Measurements from ENCODE around the gene PIEZO1. TPM values are rescaled to one million over a fixed set of nuclear protein-coding genes. Genes with fewer than 3 reads are reported as not detected.
A peak's percentile ranks its signal among the peaks of the same experiment; 100 is the strongest.

PIEZO1 gene
- total RNA-seq, 1 experiment from 2014 or later = 391 TPM

DNA sequence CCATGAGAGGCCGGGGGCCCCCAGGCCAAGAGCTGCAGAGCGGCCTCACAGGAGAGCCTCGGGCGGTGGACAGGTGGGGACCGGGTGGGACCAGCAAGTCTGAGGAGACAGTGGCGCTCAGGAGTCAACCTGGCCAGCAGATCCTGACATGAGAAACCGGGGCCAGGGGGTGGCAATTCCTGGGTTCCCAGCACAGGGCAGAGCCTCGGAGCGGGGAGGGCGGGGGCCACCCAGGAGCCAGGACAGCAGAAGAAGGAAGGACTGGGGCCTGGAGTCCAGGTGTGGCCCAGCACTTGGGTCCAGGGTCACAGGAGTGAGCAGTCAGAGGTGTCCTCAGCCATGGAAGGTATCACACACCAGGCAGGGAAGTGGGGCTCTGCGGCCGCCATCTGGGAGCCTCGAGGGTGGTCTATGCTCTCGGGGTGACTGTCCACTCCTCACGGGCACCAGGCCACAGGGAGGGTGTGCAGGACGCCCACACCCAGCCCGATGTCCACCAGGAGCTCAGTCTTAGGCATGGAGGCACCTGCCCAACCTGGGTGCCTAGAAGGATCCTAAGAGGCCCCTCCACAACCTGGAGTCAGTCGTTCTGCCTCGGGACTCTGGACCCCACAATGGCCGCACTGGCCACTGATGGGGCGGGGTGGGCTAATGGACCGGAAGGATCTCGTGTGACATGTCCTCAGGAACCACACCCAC lies 29.1 kb downstream of the PIEZO1 start:
- Histone ChIP-seq H3K4me1 (replicated peaks; ENCODE audit: insufficient read depth) (peaks cover 68% of the 10 kb centered on the region), H2AFZ (no peak overlapping the region), H3K27ac (peak overlapping the region; percentile 57), H3K4me3 (peak overlapping the region; percentile 19; the same call in 1 of the 2 replicates), H3K9me3 (ENCODE audit: insufficient read depth, low read depth) (no peaks in the 10 kb centered on the region), H3K79me2 (ENCODE audit: low read depth) (peaks cover 73% of the 10 kb centered on the region), H3K36me3 (ENCODE audit: low read depth) (peaks cover 8% of the 10 kb centered on the region; the same call in 1 of the 2 replicates), H3K9me2 (ENCODE audit: insufficient read depth) (no peaks in the 10 kb centered on the region), H3F3A (ENCODE audit: insufficient read depth, low read depth) (peaks cover 48% of the 10 kb centered on the region), H4K20me1 (ENCODE audit: insufficient read depth) (peaks cover 39% of the 10 kb centered on the region), H3K4me2 (peak overlapping the region; percentile 68), H3K27me3 (ENCODE audit: insufficient read depth, low read depth) (no peaks in the 10 kb centered on the region)
- no peak for DNase-seq
- intact Hi-C loops (cut with micrococcal nuclease; ENCODE audit: unreplicated experiment) = loop anchor here (1.0 to 5.0 kb wide), 4 partner anchors 9 to 94 kb away; partner anchors contain the start of gene MVD
- no peak for TF ChIP-seq EZH2 (IDR thresholded peaks at IDR 0.05; ENCODE audit: low read depth)
- TF ChIP-seq, protein P1, sequence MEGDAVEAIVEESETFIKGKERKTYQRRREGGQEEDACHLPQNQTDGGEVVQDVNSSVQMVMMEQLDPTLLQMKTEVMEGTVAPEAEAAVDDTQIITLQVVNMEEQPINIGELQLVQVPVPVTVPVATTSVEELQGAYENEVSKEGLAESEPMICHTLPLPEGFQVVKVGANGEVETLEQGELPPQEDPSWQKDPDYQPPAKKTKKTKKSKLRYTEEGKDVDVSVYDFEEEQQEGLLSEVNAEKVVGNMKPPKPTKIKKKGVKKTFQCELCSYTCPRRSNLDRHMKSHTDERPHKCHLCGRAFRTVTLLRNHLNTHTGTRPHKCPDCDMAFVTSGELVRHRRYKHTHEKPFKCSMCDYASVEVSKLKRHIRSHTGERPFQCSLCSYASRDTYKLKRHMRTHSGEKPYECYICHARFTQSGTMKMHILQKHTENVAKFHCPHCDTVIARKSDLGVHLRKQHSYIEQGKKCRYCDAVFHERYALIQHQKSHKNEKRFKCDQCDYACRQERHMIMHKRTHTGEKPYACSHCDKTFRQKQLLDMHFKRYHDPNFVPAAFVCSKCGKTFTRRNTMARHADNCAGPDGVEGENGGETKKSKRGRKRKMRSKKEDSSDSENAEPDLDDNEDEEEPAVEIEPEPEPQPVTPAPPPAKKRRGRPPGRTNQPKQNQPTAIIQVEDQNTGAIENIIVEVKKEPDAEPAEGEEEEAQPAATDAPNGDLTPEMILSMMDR (conservative IDR thresholded peaks at IDR 0.05) = peak; percentile 55; the same call in 1 of the 2 replicates
- ChIA-PET CTCF (interaction anchor here (0.6 to 2.3 kb wide), 7 partner anchors 8 to 411 kb away, joined by 3 to 19 read pairs (median 5); partner anchors contain the start of gene PIEZO1), POLR2A (ENCODE audit: unreplicated experiment) (interaction anchor here (0.6 to 1.0 kb wide), 3 partner anchors 8 to 18 kb away, joined by 4 to 6 read pairs (median 5); no protein-coding TSS in a partner anchor)
- TSS peak; percentile 57 for BruUV-seq (replicated peaks)

DNA sequence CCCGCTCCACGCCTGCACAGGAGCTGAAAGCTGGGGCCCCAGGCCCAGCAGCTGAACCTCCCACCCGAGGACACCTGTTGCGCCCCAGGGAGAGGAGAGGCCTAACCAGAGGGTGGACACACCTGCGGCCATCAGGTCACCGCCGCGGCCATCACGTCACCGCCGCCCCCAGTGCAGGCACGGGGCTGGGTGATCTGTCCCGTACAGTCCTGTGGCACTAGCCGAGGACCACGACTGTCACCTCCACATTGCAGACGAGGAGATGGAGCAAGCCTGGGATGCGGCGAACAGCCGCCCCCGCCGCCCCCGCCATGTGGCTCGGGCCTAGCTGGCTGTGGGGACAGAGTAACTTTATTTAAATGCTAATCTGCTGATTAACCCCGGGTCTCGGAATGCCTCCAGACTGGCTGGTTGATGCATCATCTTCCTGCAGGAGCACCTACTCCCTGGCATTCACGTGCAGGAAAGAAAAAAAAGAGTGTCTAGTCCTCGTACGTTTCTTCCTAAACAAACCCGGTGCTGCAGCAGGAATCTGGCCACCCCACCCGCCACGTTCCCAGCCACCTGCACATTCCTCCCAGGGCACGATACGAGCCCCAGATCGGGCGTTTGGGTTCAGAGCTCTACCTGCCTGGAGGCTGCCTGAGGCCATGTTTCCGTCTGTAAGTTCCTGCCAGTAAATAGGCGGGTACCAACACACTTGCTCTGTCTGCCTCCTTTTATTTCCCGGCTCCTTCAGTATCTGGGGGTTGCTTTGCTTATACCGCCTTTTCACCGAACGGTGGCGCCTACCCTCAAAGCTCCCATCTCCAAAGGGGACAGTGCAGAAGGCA lies 29.9 kb downstream of the PIEZO1 start:
- Histone ChIP-seq H3F3A (ENCODE audit: insufficient read depth, low read depth) (peaks cover 41% of the 10 kb centered on the region), H3K27me3 (ENCODE audit: insufficient read depth, low read depth) (no peaks in the 10 kb centered on the region), H3K4me2 (peak overlapping the region; percentile 68), H3K36me3 (ENCODE audit: low read depth) (peaks cover 8% of the 10 kb centered on the region; the same call in 1 of the 2 replicates), H2AFZ (no peak overlapping the region), H3K27ac (peak overlapping the region; percentile 57), H3K4me3 (peak overlapping the region; percentile 19; the same call in 1 of the 2 replicates), H3K4me1 (replicated peaks; ENCODE audit: insufficient read depth) (peaks cover 61% of the 10 kb centered on the region), H4K20me1 (ENCODE audit: insufficient read depth) (peaks cover 39% of the 10 kb centered on the region), H3K9me3 (ENCODE audit: insufficient read depth, low read depth) (no peaks in the 10 kb centered on the region), H3K79me2 (ENCODE audit: low read depth) (peaks cover 66% of the 10 kb centered on the region), H3K9me2 (ENCODE audit: insufficient read depth) (no peaks in the 10 kb centered on the region)
- POLR2A ChIA-PET (ENCODE audit: unreplicated experiment) = interaction anchor here (0.6 to 1.0 kb wide), 4 partner anchors 8 to 56 kb away, joined by 3 to 6 read pairs (median 4); no protein-coding TSS in a partner anchor
- intact Hi-C loops (cut with micrococcal nuclease; ENCODE audit: unreplicated experiment) = loop anchor here (1.0 to 5.0 kb wide), 4 partner anchors 10 to 93 kb away; partner anchors contain the start of gene MVD
- BruUV-seq (replicated peaks) = no TSS peak
- CTCF ChIA-PET = interaction anchor here (0.6 to 2.3 kb wide), 8 partner anchors 8 to 412 kb away, joined by 3 to 19 read pairs (median 4); partner anchors contain the start of gene PIEZO1
- peak; percentile 96 to 98 for DNase-seq
- TF ChIP-seq, protein P1 (conservative IDR thresholded peaks at IDR 0.05) = peak; percentile 80
- no peak for TF ChIP-seq EZH2 (IDR thresholded peaks at IDR 0.05; ENCODE audit: low read depth)

All from PC-9 (cell line).